ENCODE results near the gene CYB561D1. TPM values are rescaled to one million over a fixed set of nuclear protein-coding genes. Genes with fewer than 3 reads are reported as not detected.

CYB561D1 gene
- total and polyA plus RNA-seq, 2 of the 8 experiments (the other 6 are each of a cell fraction or from before 2014, with no cell fraction given): 3.6 to 3.8 TPM

GRCh38 chr1:109499661-109500536 is 6.0 kb downstream of the CYB561D1 start (continued):
- TF ChIP-seq RAD21 (IDR thresholded peaks at IDR 0.05 in 1 of 2, conservative IDR thresholded peaks at IDR 0.05 in 1 of 2; ENCODE audit: low read depth in 2 of 2, low read length in 2 of 2) (peak; percentile 58 to 67), NANOG (IDR thresholded peaks at IDR 0.05; ENCODE audit: insufficient read depth, low read depth, low read length, poor library complexity, severe bottlenecking) (no peak), CREB1 (IDR thresholded peaks at IDR 0.05) (no peak), TBP (IDR thresholded peaks at IDR 0.05; ENCODE audit: low read depth, low read length) (no peak), KDM1A (IDR thresholded peaks at IDR 0.05; ENCODE audit: borderline replicate concordance, low read length) (no peak), JUN (IDR thresholded peaks at IDR 0.05; ENCODE audit: low read depth, low read length) (no peak)

Data from H1 (cell line).